Gastrocnemius medialis (tissue), 4 donors: Measurements from ENCODE around the gene PPP1R8. TPM values are rescaled to one million over a fixed set of nuclear protein-coding genes. Genes with fewer than 3 reads are reported as not detected.
"Not testable (repeated sequence)": the region's sequence is repeated elsewhere in the genome, so short reads cannot be mapped to it uniquely, and the experiment has no call there.

Experiments used
- ATAC-seq, 2 donors: fragments of 150-250 bp; one replicate each; pipeline ENCODE4 v1.9.1; 2016
- DNase-seq, 2 donors: peaks; one replicate each; pipeline ENCODE4 v3.0.0-alpha.2; 2019
- H3K27ac ChIP-seq, 4 donors: fragments of 200-600 bp; sonication (generic); 1 replicate in 1 of 4; 2 replicates in 3 of 4; pipeline ENCODE4 v1.5.1; 2016 to 2018; ENCODE audit warnings: mild to moderate bottlenecking in 2 of 4, moderate library complexity in 1 of 4
- H3K27me3 ChIP-seq, 3 donors: fragments of 200-600 bp; sonication (generic) in 2 of 3; 1 replicate in 1 of 3; 2 replicates in 2 of 3; pipeline versions ENCODE4 v1.5.1 to v1.6.0; 2016 to 2019; ENCODE audit warnings: mild to moderate bottlenecking in 1 of 3, moderate library complexity in 1 of 3
- H3K36me3 ChIP-seq, 2 donors: fragments of 200-600 bp; sonication (generic) in 1 of 2; one replicate each; pipeline ENCODE4 v1.5.1; 2017 to 2018
- H3K4me1 ChIP-seq, 2 donors: fragments of 200-600 bp; sonication (generic) in 1 of 2; one replicate each; pipeline ENCODE4 v1.5.1; 2016 to 2017; ENCODE audit warnings: mild to moderate bottlenecking in 2 of 2
- H3K4me3 ChIP-seq, 4 donors: fragments of 200-600 bp; sonication (generic) in 3 of 4; 1 replicate in 1 of 4; 2 replicates in 3 of 4; pipeline ENCODE4 v1.5.1; 2016 to 2019; ENCODE audit warnings: mild to moderate bottlenecking in 2 of 4
- H3K9me3 ChIP-seq, 3 donors: fragments of 200-600 bp; sonication (generic) in 2 of 3; 1 replicate in 1 of 3; 2 replicates in 2 of 3; pipeline ENCODE4 v1.5.1; 2016 to 2019
- POLR2A ChIP-seq, 2 donors: fragments of 450-650 bp; IDR thresholded peaks; one replicate each; pipeline ENCODE4 v1.6.1; 2017; ENCODE audit warnings: antibody characterized with exemption in 2 of 2, mild to moderate bottlenecking in 2 of 2, moderate library complexity in 2 of 2
- in situ Hi-C, 4 donors: fragments of 200-750 bp; cut with MboI; loops; one replicate each; pipeline versions ENCODE4 v1.15.0 to v1.8.0; 2017; ENCODE audit warnings: low sequenced_read_pairs in 4 of 4
- intact Hi-C: fragments of 100-400 bp; cut with DNase I; formaldehyde crosslinking; loops from one replicate; pipeline ENCODE4 v1.15.1; 2023; ENCODE audit warnings: low total_unique reads
- total RNA-seq, 4 donors: library from RNA; depleted of rRNA; stranded (reverse); fragments of >200 nt; gene quantifications; one replicate each; pipeline versions ENCODE4 v1.1.0 to v1.2.3, GENCODE V29; 2016
- TF ChIP-seq, protein P1 (sequence below), 5 experiments: fragments of 450-650 bp in 3 of 5; fragments of 200-600 bp in 2 of 5; sonication (generic) in 2 of 5; IDR thresholded peaks in 4 of 5; conservative IDR thresholded peaks in 1 of 5; 1 replicate in 4 of 5; 2 replicates in 1 of 5; pipeline ENCODE4 v1.5.1; 2016 to 2019; ENCODE audit warnings: antibody characterized with exemption in 5 of 5, mild to moderate bottlenecking in 3 of 5, moderate library complexity in 3 of 5

Gene PPP1R8
- total RNA-seq, 4 donors from 2014 or later, result 18.0 to 27.3 (median 25.0) TPM

DNA sequence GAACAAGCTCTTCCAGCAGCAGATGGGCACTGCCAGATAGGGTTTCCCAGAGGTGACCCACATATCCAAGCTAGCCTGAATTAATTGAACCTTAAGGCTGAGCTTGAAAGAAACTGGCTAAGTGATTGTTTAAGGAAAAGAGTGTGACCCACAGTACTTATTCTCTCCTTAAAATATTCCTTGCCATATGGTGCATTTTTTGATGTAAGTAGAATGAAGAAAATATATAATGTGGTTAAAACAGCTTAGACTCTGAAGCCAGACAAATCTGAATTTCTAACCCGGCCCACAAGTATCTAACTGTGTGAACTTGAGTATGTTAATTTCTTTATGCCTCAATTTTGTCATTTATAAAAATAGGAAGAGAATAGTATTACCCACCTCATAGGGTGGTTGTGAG is 4.9 kb downstream of the PPP1R8 start:
- TF ChIP-seq POLR2A (IDR thresholded peaks at IDR 0.05), result no peak
- TF ChIP-seq, protein P1, sequence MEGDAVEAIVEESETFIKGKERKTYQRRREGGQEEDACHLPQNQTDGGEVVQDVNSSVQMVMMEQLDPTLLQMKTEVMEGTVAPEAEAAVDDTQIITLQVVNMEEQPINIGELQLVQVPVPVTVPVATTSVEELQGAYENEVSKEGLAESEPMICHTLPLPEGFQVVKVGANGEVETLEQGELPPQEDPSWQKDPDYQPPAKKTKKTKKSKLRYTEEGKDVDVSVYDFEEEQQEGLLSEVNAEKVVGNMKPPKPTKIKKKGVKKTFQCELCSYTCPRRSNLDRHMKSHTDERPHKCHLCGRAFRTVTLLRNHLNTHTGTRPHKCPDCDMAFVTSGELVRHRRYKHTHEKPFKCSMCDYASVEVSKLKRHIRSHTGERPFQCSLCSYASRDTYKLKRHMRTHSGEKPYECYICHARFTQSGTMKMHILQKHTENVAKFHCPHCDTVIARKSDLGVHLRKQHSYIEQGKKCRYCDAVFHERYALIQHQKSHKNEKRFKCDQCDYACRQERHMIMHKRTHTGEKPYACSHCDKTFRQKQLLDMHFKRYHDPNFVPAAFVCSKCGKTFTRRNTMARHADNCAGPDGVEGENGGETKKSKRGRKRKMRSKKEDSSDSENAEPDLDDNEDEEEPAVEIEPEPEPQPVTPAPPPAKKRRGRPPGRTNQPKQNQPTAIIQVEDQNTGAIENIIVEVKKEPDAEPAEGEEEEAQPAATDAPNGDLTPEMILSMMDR (IDR thresholded peaks at IDR 0.05 in 4 of 5, conservative IDR thresholded peaks at IDR 0.05 in 1 of 5), result no peak
- H3K27me3 ChIP-seq, result no peaks in the 10 kb centered on the region
- peak overlapping the region in 1 of 4 donors; percentile 14 for H3K27ac ChIP-seq
- H3K36me3 ChIP-seq, result peaks cover 0 to 34% of the 10 kb centered on the region in 2 donors
- no peak for ATAC-seq
- no peak for DNase-seq
- H3K4me3 ChIP-seq, result no peak overlapping the region
- H3K4me1 ChIP-seq, result peaks cover 20 to 35% of the 10 kb centered on the region in 2 donors
- intact Hi-C loops, result no loop called here
- H3K9me3 ChIP-seq, result no peaks in the 10 kb centered on the region
- in situ Hi-C loops, result no loop called here

DNA sequence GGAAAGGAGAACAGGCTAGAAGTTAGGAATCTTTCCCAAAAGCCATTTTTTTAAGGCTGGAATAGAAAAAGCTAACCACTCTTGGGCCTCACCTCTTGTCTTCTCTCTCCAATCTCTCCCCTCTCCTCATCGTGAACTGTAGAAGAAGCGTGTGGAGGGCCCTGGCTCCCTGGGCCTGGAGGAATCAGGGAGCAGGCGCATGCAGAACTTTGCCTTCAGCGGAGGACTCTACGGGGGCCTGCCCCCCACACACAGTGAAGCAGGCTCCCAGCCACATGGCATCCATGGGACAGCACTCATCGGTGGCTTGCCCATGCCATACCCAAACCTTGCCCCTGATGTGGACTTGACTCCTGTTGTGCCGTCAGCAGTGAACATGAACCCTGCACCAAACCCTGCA is 19.4 kb downstream of the PPP1R8 start:
- peaks cover 0 to 60% of the 10 kb centered on the region in 2 donors for H3K36me3 ChIP-seq
- in situ Hi-C loops, result loop anchor here in 1 of 4 donors (25.0 kb wide), 1 partner anchor 137 kb away; no protein-coding TSS in a partner anchor
- no peaks in the 10 kb centered on the region for H3K9me3 ChIP-seq
- TF ChIP-seq POLR2A (IDR thresholded peaks at IDR 0.05), result no peak
- TF ChIP-seq, protein P1 (IDR thresholded peaks at IDR 0.05 in 4 of 5, conservative IDR thresholded peaks at IDR 0.05 in 1 of 5), result no peak
- H3K27me3 ChIP-seq, result no peaks in the 10 kb centered on the region
- intact Hi-C loops, result no loop called here
- H3K4me1 ChIP-seq, result no peaks in the 10 kb centered on the region
- H3K4me3 ChIP-seq, result no peak overlapping the region
- DNase-seq, result no peak
- no peak for ATAC-seq
- H3K27ac ChIP-seq, result no peak overlapping the region

DNA sequence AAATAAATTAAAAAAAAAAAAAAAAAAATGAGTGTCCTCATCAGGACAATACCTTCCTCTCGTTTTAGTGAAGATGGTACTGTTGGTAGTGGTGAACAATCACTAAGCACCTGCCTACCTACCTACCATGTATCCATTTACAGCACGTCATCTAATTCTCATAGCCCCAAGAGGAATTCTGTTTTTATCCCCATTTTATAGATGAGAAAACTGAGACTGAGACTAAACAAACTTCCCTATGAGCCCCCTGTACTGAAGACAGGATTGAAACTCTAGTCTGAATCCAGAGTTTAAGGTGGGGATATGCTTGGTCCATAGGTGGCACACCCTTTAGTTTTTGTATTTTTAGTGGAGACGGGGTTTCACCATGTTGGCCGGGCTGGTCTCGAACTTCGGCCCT is 24.5 kb downstream of the PPP1R8 start:
- intact Hi-C loops, result loop anchor here (5.0 kb wide), 2 partner anchors 52 to 107 kb away; no protein-coding TSS in a partner anchor
- peaks cover 0 to 18% of the 10 kb centered on the region in 2 donors for H3K36me3 ChIP-seq
- H3K9me3 ChIP-seq, result no peaks in the 10 kb centered on the region
- TF ChIP-seq, protein P1 (IDR thresholded peaks at IDR 0.05 in 4 of 5, conservative IDR thresholded peaks at IDR 0.05 in 1 of 5), result no peak
- no peak for TF ChIP-seq POLR2A (IDR thresholded peaks at IDR 0.05)
- H3K27me3 ChIP-seq, result no peaks in the 10 kb centered on the region
- peaks cover 0 to 5% of the 10 kb centered on the region in 2 donors for H3K4me1 ChIP-seq
- in situ Hi-C loops, result loop anchor here in 2 of 4 donors (5.0 to 25.0 kb wide), 2 partner anchors 127 to 132 kb away; no protein-coding TSS in a partner anchor
- ATAC-seq, result no peak
- no peak overlapping the region for H3K4me3 ChIP-seq
- no peak overlapping the region for H3K27ac ChIP-seq
- no peak for DNase-seq

DNA sequence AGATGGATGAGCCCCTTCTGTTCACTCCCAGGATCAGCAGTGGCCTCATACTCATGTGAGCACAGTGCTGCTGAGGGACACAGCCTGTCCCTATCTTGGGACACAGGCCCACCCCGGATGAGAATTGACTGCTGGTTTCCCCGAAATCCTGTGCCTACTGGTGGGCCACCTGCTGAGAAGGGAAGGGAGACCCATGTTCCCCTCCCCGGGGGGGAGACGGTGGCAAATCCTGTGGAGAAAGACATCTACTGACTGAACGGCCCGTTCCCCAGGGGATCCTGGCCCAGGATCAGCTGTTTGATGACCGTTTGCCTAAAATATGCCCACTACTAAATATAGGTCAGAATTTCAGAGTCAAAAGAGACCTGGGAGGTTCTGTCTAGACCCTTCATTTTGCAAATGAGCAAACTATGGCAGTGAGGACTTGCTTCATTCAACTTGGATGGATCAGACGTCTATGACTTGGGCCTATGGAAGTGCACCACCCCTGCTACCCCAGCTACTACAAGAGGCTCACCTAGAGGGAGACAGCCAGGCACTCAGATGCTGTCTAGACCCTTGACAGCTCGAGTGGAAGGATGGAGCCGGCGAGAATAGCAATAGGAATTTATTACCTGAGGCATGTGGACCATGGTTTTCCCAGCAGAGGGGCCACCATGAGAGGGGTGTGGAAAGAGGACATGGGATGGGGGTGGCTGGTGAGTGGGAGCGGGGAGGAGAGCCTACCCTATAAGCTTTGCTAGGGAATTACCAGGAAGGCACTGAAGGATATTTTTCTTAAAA is 26.2 kb downstream of the PPP1R8 start:
- ATAC-seq, result no peak
- in situ Hi-C loops (loop anchor here in 2 of 4 donors (5.0 to 25.0 kb wide), 2 partner anchors 126 to 131 kb away; no protein-coding TSS in a partner anchor), intact Hi-C loops (loop anchor here (5.0 kb wide), 2 partner anchors 51 to 106 kb away; no protein-coding TSS in a partner anchor)
- TF ChIP-seq POLR2A (IDR thresholded peaks at IDR 0.05), result no peak
- TF ChIP-seq, protein P1 (IDR thresholded peaks at IDR 0.05 in 4 of 5, conservative IDR thresholded peaks at IDR 0.05 in 1 of 5), result no peak
- DNase-seq, result no peak
- Histone ChIP-seq H3K27me3 (no peaks in the 10 kb centered on the region), H3K4me1 (peaks cover 0 to 5% of the 10 kb centered on the region in 2 donors), H3K4me3 (no peak overlapping the region), H3K36me3 (peaks cover 0 to under 1% of the 10 kb centered on the region in 2 donors), H3K27ac (no peak overlapping the region), H3K9me3 (no peaks in the 10 kb centered on the region)

DNA sequence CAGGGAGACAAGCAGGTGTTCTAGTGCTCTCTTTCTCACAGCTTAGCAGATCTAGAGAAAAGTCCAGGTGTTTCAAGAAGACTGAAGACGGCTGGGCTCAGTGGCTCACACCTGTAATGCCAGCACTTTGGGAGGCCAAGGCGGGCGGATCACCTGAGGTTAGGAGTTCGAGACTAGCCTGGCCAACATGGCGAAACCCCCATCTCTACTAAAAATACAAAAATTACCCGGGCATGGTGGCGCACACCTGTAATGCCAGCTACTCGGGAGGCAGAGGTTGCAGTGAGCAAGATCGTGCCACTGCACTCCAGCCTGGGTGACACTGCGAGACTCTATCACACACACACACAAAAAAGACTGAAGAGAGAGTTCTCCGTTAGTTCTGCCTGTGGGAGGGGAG is 27.0 kb downstream of the PPP1R8 start:
- H3K4me1 ChIP-seq, result not testable (repeated sequence)

More for the DNA sequence above, 27.0 kb downstream of the PPP1R8 start:
- not testable (repeated sequence) for H3K9me3 ChIP-seq, DNase-seq, H3K27ac ChIP-seq, H3K36me3 ChIP-seq, ATAC-seq, H3K4me3 ChIP-seq, H3K27me3 ChIP-seq
- intact Hi-C loops (loop anchor here (5.0 kb wide), 2 partner anchors 50 to 105 kb away; no protein-coding TSS in a partner anchor), in situ Hi-C loops (loop anchor here in 2 of 4 donors (5.0 to 25.0 kb wide), 2 partner anchors 125 to 130 kb away; no protein-coding TSS in a partner anchor)
